DMS53 treated with DMSO at 0.1 percent for 48 hours (cell line): ENCODE measurements around the gene CCDC12.

ENCODE experiments used
- DNase-seq: peaks from one replicate; lab custom pipeline; 2025; ENCODE audit not compliant: unreplicated experiment; lab: John Stamatoyannopoulos, UW

Gene CCDC12

GRCh38 chr3:46942076-46942475 is 34.5 kb downstream of the CCDC12 start:
- DNase-seq = no peak

DNA sequence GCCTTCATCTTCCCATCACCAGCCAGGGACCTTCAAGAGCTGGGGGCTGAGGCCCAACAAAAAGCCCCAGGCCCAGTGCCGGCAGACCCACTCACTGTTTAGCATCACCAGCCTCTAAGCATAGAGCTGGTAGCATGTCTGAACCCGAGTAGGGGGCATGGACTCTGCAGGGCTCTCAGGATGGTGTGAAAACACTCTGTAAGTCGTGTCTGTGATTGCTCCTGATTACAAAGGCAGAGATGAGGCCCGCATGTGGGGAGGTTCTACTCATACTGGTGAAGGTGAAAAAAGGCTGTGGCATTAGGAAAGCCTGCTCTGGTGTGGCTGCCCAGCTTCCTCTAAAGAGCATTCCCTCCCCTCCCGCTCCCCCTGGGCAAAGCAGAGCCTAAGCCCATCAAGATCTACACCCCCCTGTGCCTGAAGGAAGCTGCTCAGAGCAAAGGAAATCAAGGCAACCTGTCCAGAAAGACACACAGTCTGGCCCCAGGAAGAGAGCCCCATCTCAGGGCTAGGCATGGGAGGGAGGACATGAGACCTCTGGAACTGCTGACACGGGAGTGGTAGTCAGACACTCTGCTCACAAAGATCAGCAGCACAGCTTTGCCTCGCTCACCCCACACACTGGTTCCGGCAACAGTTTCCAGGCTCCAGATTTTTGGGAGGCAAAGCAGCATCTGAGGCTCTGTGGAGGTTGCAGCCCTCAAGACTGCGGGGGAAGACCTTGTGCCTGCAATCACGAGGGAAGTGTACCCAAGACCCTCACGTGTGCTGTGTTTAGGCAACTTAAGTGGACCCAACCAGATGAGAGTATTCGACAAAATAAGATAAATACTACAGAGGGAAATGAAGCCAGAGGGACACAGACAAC is 36.7 kb downstream of the CCDC12 start:
- DNase-seq = no peak

- no peak for DNase-seq
Measured at GRCh38 chr3:46938118-46938517, 38.4 kb downstream of the CCDC12 start.

- no peak for DNase-seq
Measured at GRCh38 chr3:46936733-46937250, 39.8 kb downstream of the CCDC12 start.

DNA sequence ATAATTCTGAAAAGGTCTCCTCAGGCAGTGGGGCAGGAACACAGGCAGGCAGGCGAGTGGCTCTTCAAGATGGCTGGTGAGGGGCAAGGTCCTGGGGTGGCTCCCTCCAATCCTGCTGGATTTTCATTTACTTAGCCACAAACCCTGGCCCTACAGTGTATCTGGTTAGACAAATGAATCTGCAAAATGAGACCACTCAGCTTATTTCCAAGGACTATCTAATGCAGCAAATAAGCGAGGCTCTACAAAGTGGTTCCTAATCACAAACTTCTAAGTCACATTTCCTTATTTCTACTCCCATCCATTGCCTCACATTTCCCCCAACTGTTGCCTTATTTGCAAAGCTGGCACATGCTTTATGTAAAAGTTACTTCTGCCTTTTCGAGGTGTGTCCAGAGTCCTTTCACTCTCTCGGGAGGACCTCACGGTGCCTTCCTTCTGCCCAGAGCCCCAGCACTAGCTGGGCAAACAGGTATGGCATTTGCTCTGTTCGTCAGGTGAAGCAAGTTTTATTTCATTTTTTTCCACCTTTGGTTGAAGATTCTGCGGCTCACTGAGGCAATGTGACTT is 40.5 kb downstream of the CCDC12 start:
- DNase-seq = no peak

GRCh38 chr3:46935168-46935858 is 41.2 kb downstream of the CCDC12 start:
- DNase-seq = no peak

GRCh38 chr3:46934498-46935167 is 41.9 kb downstream of the CCDC12 start:
- no peak for DNase-seq

- no peak for DNase-seq
Measured at GRCh38 chr3:46934072-46934471, 42.5 kb downstream of the CCDC12 start.

GRCh38 chr3:46933261-46933660 is 43.3 kb downstream of the CCDC12 start:
- DNase-seq = no peak

- no peak for DNase-seq
Measured at GRCh38 chr3:46932455-46933225, 43.9 kb downstream of the CCDC12 start.

DNA sequence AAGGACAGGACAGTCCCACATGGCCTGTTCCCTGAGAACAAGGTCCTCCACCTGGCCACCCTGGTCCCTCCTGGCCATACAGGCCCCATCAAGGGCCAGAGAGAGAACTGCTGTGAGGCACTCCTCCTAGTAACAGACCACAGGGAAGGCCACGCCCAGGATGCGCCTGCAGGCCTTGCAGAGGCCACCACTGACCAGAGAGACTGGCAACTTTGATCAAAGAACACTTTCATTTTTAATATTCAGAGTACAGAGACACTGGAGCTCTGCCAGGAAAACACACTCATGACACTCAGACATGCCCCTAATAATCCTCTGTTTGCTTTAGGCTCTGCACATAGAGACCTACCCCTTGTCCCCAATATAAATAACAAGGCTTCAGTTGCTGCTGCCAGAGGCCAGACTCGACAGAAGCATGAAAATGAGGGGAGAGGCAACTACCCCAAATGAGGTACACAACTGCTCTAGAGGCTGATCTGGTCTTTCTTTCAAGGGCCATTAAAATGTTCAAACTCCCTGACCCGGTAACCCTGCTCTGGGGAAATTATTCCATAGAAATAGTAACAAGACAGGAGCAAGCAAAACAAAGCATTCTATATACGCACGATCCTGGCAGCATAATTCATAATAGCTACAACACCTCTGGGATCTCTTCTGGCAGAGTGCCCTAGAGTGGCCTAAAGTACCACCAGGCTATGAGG is 44.8 kb downstream of the CCDC12 start:
- DNase-seq = peak; percentile 11

DNA sequence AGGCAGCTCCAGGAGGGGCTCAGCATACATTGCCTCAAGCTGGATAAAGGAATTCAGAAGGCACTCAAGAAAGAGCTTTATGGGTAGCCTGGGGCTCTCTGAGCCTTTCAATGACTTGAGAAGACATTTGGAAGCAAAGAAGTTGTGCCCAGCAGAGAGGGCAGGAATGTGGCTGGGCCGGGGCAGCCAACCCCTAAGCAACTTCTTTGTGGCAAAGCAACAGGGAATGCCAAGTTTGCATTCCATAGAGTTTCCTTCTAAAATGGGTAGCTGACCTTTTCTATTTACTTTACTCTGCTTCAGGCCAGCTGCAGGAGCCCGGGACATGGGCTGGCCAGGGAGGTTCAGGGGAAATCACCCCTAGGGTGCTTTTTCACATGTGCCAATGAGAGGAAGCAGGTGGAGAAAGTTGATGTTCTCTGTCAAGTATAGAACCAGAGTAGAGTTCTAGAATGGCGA is 45.6 kb downstream of the CCDC12 start:
- DNase-seq = no peak

GRCh38 chr3:46930166-46930944 is 46.2 kb downstream of the CCDC12 start:
- no peak for DNase-seq

DNA sequence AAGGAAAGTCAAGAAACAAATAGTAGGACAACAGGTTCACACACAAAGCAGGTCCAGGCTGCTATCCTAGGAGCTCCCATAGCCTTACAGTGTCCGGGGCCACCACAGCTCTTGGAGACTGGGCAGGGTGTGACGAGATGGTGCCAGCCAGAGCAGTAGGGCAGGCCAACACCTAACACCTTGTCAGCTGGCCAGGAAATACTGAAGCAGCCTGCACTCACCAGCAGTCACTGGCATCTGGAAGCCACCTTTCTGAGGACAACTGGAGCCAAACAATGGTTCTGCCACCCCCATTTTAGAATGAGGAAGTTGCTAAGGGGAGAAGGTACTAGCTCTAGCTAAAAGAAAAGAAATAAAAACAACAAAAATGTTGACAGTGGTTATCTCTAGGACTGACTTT is 47.2 kb downstream of the CCDC12 start:
- DNase-seq = no peak

GRCh38 chr3:46928282-46928681 is 48.3 kb downstream of the CCDC12 start:
- no peak for DNase-seq

- no peak for DNase-seq
Measured at GRCh38 chr3:46927718-46928073, 48.8 kb downstream of the CCDC12 start.

- DNase-seq = no peak
Measured at GRCh38 chr3:46926871-46927717, 49.5 kb downstream of the CCDC12 start.

DNA sequence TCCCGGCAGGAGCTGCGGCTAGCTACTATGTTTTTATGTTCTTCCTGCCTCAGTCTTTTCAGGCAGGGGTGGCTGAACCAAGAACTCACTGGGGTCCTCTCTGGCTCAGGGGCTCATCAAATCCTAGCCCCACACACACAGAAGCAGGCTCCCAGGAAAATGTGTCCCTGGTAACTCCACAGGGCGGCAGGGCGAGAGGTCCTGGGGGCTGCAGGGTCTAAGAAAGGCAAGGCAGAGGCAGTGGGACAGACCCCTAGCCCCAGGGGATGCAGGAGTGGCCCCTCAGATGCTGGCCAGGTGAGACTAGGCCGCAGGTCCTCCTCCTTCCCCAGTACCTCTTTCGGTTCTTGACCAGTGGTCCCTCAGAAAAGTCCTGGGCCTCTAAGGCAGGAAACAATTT is 50.1 kb downstream of the CCDC12 start:
- DNase-seq = no peak
